Activated CD4-positive, alpha-beta T cell treated with anti-CD3 and anti-CD28 coated beads for 36 hours (primary cell): ENCODE measurements around the gene NUDT1. TPM values are rescaled to one million over a fixed set of nuclear protein-coding genes. Genes with fewer than 3 reads are reported as not detected.
"Not testable (repeated sequence)": the region's sequence is repeated elsewhere in the genome, so short reads cannot be mapped to it uniquely, and the experiment has no call there.

ENCODE experiments used
- ATAC-seq: fragments of 200-7000 bp; cut with Tn5 transposase; one replicate; pipeline ENCODE4 v1.10.0; 2021; ENCODE audit warnings: mild to moderate bottlenecking, moderate library complexity
- CTCF ChIA-PET: fragments of 350-600 bp; sonication (Branson Sonifier 250); formaldehyde crosslinking; loops from one replicate; lab custom pipeline; 2021; ENCODE audit warnings: antibody characterized with exemption; lab: Charles Lee
- POLR2A ChIA-PET: fragments of 350-600 bp; sonication (Branson Sonifier 250); formaldehyde crosslinking; loops from one replicate; lab custom pipeline; 2021; ENCODE audit warnings: antibody characterized with exemption, inconsistent platforms; lab: Charles Lee
- DNase-seq: peaks from one replicate; pipeline ENCODE4 v3.0.0-alpha.2; 2020
- H3K27ac Mint-ChIP-seq: one replicate; pipeline ENCODE4 v1.8.0; 2021; ENCODE audit warnings: mixed read lengths
- H3K27me3 Mint-ChIP-seq: one replicate; pipeline ENCODE4 v1.8.0; 2021; ENCODE audit warnings: mixed read lengths
- H3K36me3 Mint-ChIP-seq: one replicate; pipeline ENCODE4 v1.8.0; 2021; ENCODE audit warnings: low read depth, mixed read lengths
- H3K4me1 Mint-ChIP-seq: one replicate; pipeline ENCODE4 v1.8.0; 2021; ENCODE audit warnings: mixed read lengths
- H3K4me3 Mint-ChIP-seq: one replicate; pipeline ENCODE4 v1.8.0; 2021; ENCODE audit warnings: mild to moderate bottlenecking, moderate library complexity, mixed read lengths
- H3K9me3 Mint-ChIP-seq: one replicate; pipeline ENCODE4 v1.8.0; 2021; ENCODE audit warnings: low read depth, mixed read lengths
- intact Hi-C, 2 experiments: fragments of 100-400 bp; cut with DNase I in 1 of 2; cut with micrococcal nuclease in 1 of 2; formaldehyde crosslinking; loops; one replicate each; pipeline versions ENCODE4 v1.14.2 to v1.15.1; 2022 to 2024; cut with DNase I, micrococcal nuclease
- total RNA-seq, 2 experiments: library from RNA; stranded (reverse); gene quantifications; one replicate each; pipeline ENCODE4 v1.2.3, GENCODE V29; 2021

Gene NUDT1
- total RNA-seq, 2 experiments from 2014 or later, result 52.5 to 100 TPM

- Mint-ChIP-seq H3K4me3 (no peak overlapping the region), H3K4me1 (peaks cover 13% of the 10 kb centered on the region), H3K27me3 (no peaks in the 10 kb centered on the region), H3K9me3 (no peaks in the 10 kb centered on the region), H3K36me3 (peaks cover 14% of the 10 kb centered on the region), H3K27ac (no peak overlapping the region)
- intact Hi-C loops, result no loop called here
- DNase-seq, result no peak
- no peak for ATAC-seq
- POLR2A ChIA-PET, result no interaction called here
- CTCF ChIA-PET, result interaction anchor here (0.6 kb wide), 1 partner anchor 20 kb away, joined by 3 read pairs; no protein-coding TSS in a partner anchor
Observed at GRCh38 chr7:2259480-2259879, 17.5 kb downstream of the NUDT1 start.

- CTCF ChIA-PET, result interaction anchor here (0.8 to 1.1 kb wide), 3 partner anchors 13 to 34 kb away, joined by 3 read pairs; no protein-coding TSS in a partner anchor
- peaks cover 11% of the 10 kb centered on the region for H3K4me1 Mint-ChIP-seq
- intact Hi-C loops, result no loop called here
- H3K27me3 Mint-ChIP-seq, result no peaks in the 10 kb centered on the region
- H3K4me3 Mint-ChIP-seq, result no peak overlapping the region
- H3K9me3 Mint-ChIP-seq, result no peaks in the 10 kb centered on the region
- H3K36me3 Mint-ChIP-seq, result peaks cover 14% of the 10 kb centered on the region
- no peak overlapping the region for H3K27ac Mint-ChIP-seq
- POLR2A ChIA-PET, result no interaction called here
- DNase-seq, result no peak
- ATAC-seq, result no peak
Observed at GRCh38 chr7:2260820-2261219, 18.8 kb downstream of the NUDT1 start.

GRCh38 chr7:2261611-2262010, 19.6 kb downstream of the NUDT1 start:
- peak; percentile 35 for DNase-seq
- ChIA-PET POLR2A (no interaction called here), CTCF (interaction anchor here (0.6 to 1.0 kb wide), 3 partner anchors 13 to 54 kb away, joined by 3 read pairs; no protein-coding TSS in a partner anchor)
- Mint-ChIP-seq H3K27ac (peak overlapping the region; percentile 86), H3K9me3 (no peaks in the 10 kb centered on the region), H3K36me3 (peaks cover 14% of the 10 kb centered on the region), H3K4me1 (peaks cover 11% of the 10 kb centered on the region), H3K4me3 (no peak overlapping the region), H3K27me3 (no peaks in the 10 kb centered on the region)
- peak; percentile 60 for ATAC-seq
- intact Hi-C loops, result no loop called here

- Mint-ChIP-seq H3K27me3 (no peaks in the 10 kb centered on the region), H3K36me3 (peaks cover 13% of the 10 kb centered on the region), H3K4me3 (no peak overlapping the region), H3K4me1 (peaks cover 11% of the 10 kb centered on the region), H3K9me3 (no peaks in the 10 kb centered on the region), H3K27ac (no peak overlapping the region)
- ChIA-PET CTCF (no interaction called here), POLR2A (no interaction called here)
- intact Hi-C loops, result no loop called here
- no peak for DNase-seq
- ATAC-seq, result no peak
Observed at GRCh38 chr7:2263176-2263575, 21.1 kb downstream of the NUDT1 start.

GRCh38 chr7:2264158-2264557, 22.1 kb downstream of the NUDT1 start:
- H3K36me3 Mint-ChIP-seq, result peaks cover 13% of the 10 kb centered on the region
- no peak overlapping the region for H3K4me3 Mint-ChIP-seq
- POLR2A ChIA-PET, result no interaction called here
- H3K27ac Mint-ChIP-seq, result no peak overlapping the region
- intact Hi-C loops, result no loop called here
- no peaks in the 10 kb centered on the region for H3K27me3 Mint-ChIP-seq
- no peaks in the 10 kb centered on the region for H3K9me3 Mint-ChIP-seq
- DNase-seq (no peak), ATAC-seq (no peak)
- CTCF ChIA-PET, result interaction anchor here (0.9 kb wide), 1 partner anchor 83 kb away, joined by 3 read pairs; no protein-coding TSS in a partner anchor
- H3K4me1 Mint-ChIP-seq, result peaks cover 11% of the 10 kb centered on the region

GRCh38 chr7:2266911-2267310, 24.9 kb downstream of the NUDT1 start:
- POLR2A ChIA-PET, result no interaction called here

GRCh38 chr7:2269089-2269990, 27.3 kb downstream of the NUDT1 start:
- H3K9me3 Mint-ChIP-seq, intact Hi-C loops, CTCF ChIA-PET, H3K36me3 Mint-ChIP-seq, DNase-seq, H3K27ac Mint-ChIP-seq, H3K4me1 Mint-ChIP-seq, ATAC-seq, POLR2A ChIA-PET, H3K27me3 Mint-ChIP-seq, H3K4me3 Mint-ChIP-seq: not testable (repeated sequence)

More at GRCh38 chr7:2266911-2267310, 24.9 kb downstream of the NUDT1 start:
- Mint-ChIP-seq H3K4me3 (no peak overlapping the region), H3K4me1 (peaks cover 3% of the 10 kb centered on the region), H3K27ac (no peak overlapping the region), H3K9me3 (no peaks in the 10 kb centered on the region), H3K36me3 (peaks cover 11% of the 10 kb centered on the region), H3K27me3 (no peaks in the 10 kb centered on the region)
- DNase-seq, result no peak
- intact Hi-C loops, result no loop called here
- CTCF ChIA-PET, result no interaction called here
- no peak for ATAC-seq

GRCh38 chr7:2269991-2270460, 28.0 kb downstream of the NUDT1 start:
- no peaks in the 10 kb centered on the region for H3K4me1 Mint-ChIP-seq
- no peaks in the 10 kb centered on the region for H3K27me3 Mint-ChIP-seq
- intact Hi-C loops, result no loop called here
- H3K27ac Mint-ChIP-seq, result no peak overlapping the region
- POLR2A ChIA-PET, result no interaction called here
- no peak for ATAC-seq
- H3K9me3 Mint-ChIP-seq, result no peaks in the 10 kb centered on the region
- CTCF ChIA-PET, result no interaction called here
- DNase-seq, result no peak
- peaks cover 8% of the 10 kb centered on the region for H3K36me3 Mint-ChIP-seq
- H3K4me3 Mint-ChIP-seq, result no peak overlapping the region

- CTCF ChIA-PET, result no interaction called here
- H3K9me3 Mint-ChIP-seq, result no peaks in the 10 kb centered on the region
- POLR2A ChIA-PET, result no interaction called here
Observed at GRCh38 chr7:2270495-2270894, 28.5 kb downstream of the NUDT1 start.

GRCh38 chr7:2271273-2272026, 29.4 kb downstream of the NUDT1 start:
- DNase-seq (no peak), ATAC-seq (no peak)
- Mint-ChIP-seq H3K4me3 (no peak overlapping the region), H3K9me3 (no peaks in the 10 kb centered on the region), H3K27me3 (no peaks in the 10 kb centered on the region), H3K27ac (no peak overlapping the region), H3K36me3 (peaks cover 8% of the 10 kb centered on the region), H3K4me1 (no peaks in the 10 kb centered on the region)
- intact Hi-C loops, result no loop called here
- ChIA-PET POLR2A (no interaction called here), CTCF (interaction anchor here (0.6 kb wide), 1 partner anchor 1273 kb away, joined by 3 read pairs; no protein-coding TSS in a partner anchor)

More at GRCh38 chr7:2270495-2270894, 28.5 kb downstream of the NUDT1 start:
- no peaks in the 10 kb centered on the region for H3K4me1 Mint-ChIP-seq
- H3K36me3 Mint-ChIP-seq, result peaks cover 8% of the 10 kb centered on the region
- no peak overlapping the region for H3K27ac Mint-ChIP-seq
- H3K4me3 Mint-ChIP-seq, result no peak overlapping the region
- ATAC-seq (no peak), DNase-seq (no peak)
- no peaks in the 10 kb centered on the region for H3K27me3 Mint-ChIP-seq
- intact Hi-C loops, result no loop called here

- ATAC-seq, result no peak
- H3K4me1 Mint-ChIP-seq, result no peaks in the 10 kb centered on the region
- peaks cover 5% of the 10 kb centered on the region for H3K36me3 Mint-ChIP-seq
- DNase-seq, result no peak
- ChIA-PET CTCF (interaction anchor here (0.6 kb wide), 1 partner anchor 1274 kb away, joined by 3 read pairs; no protein-coding TSS in a partner anchor), POLR2A (no interaction called here)
- no peak overlapping the region for H3K27ac Mint-ChIP-seq
- no peaks in the 10 kb centered on the region for H3K9me3 Mint-ChIP-seq
- no peak overlapping the region for H3K4me3 Mint-ChIP-seq
- intact Hi-C loops, result no loop called here
- no peaks in the 10 kb centered on the region for H3K27me3 Mint-ChIP-seq
Observed at GRCh38 chr7:2272031-2272430, 30.0 kb downstream of the NUDT1 start.
